Esophagus muscularis mucosa (tissue), 4 donors: ENCODE results near the gene SAMD4A. TPM values are rescaled to one million over a fixed set of nuclear protein-coding genes. Genes with fewer than 3 reads are reported as not detected.

Experiments used
- DNase-seq: peaks from one replicate; pipeline ENCODE4 v3.0.0-alpha.2; 2017; ENCODE audit errors: extremely low spot score
- H3K27ac ChIP-seq, 4 donors: fragments of 200-600 bp; sonication (generic); replicated peaks in 1 of 4; 1 replicate in 3 of 4; 2 replicates in 1 of 4; pipeline ENCODE4 v1.5.1; 2016 to 2019; ENCODE audit warnings: mild to moderate bottlenecking in 1 of 4
- H3K27me3 ChIP-seq, 4 donors: fragments of 200-600 bp; sonication (generic); one replicate each; pipeline versions ENCODE4 v1.5.1 to v1.6.0; 2016 to 2019
- H3K36me3 ChIP-seq, 4 donors: fragments of 200-600 bp; sonication (generic); one replicate each; pipeline ENCODE4 v1.5.1; 2016 to 2019
- H3K4me1 ChIP-seq, 4 donors: fragments of 200-600 bp; sonication (generic); one replicate each; pipeline ENCODE4 v1.5.1; 2016 to 2019
- H3K4me3 ChIP-seq, 4 donors: fragments of 200-600 bp; sonication (generic); 1 replicate in 2 of 4; 2 replicates in 2 of 4; pipeline ENCODE4 v1.5.1; 2016 to 2019; ENCODE audit warnings: mild to moderate bottlenecking in 4 of 4, moderate library complexity in 1 of 4
- H3K9me3 ChIP-seq, 4 donors: fragments of 200-600 bp; sonication (generic); 1 replicate in 3 of 4; 2 replicates in 1 of 4; pipeline ENCODE4 v1.5.1; 2016 to 2019
- EP300 ChIP-seq: sonication (generic); formaldehyde crosslinking; IDR thresholded peaks from one replicate; pipeline ENCODE4 v1.6.1; 2017; ENCODE audit warnings: antibody characterized with exemption
- POLR2A ChIP-seq: fragments of 450-650 bp; IDR thresholded peaks from one replicate; pipeline ENCODE4 v1.6.1; 2017; ENCODE audit warnings: antibody characterized with exemption, moderate library complexity, mild to moderate bottlenecking, low read depth
- POLR2AphosphoS5 ChIP-seq, 2 donors: sonication (generic); formaldehyde crosslinking; IDR thresholded peaks; one replicate each; pipeline ENCODE4 v1.6.1; 2017; ENCODE audit warnings: antibody characterized with exemption in 2 of 2
- WGBS: methylation state at CpG from one replicate; pipeline ENCODE4 v1.1.5; 2018; 5-methylcytosine and 5-hydroxymethylcytosine counted together
- intact Hi-C: fragments of 100-400 bp; cut with DNase I; formaldehyde crosslinking; loops from one replicate; pipeline ENCODE4 v1.15.1; 2023
- total RNA-seq, 4 donors: library from RNA; depleted of rRNA; stranded (reverse); fragments of >200 nt; gene quantifications; one replicate each; pipeline versions ENCODE4 v1.1.0 to v1.2.1, GENCODE V29; 2016
- TF ChIP-seq, protein P1 (sequence below), 3 experiments: fragments of 200-600 bp in 2 of 3; fragments of 450-650 bp in 1 of 3; sonication (generic) in 2 of 3; IDR thresholded peaks; one replicate each; pipeline ENCODE4 v1.5.1; 2017 to 2019; ENCODE audit warnings: antibody characterized with exemption in 3 of 3, mild to moderate bottlenecking in 2 of 3, moderate library complexity in 1 of 3

Gene SAMD4A
- total RNA-seq, 4 donors from 2014 or later: 76.8 to 123 (median 97.0) TPM

- 79% methylated on average over 9 of the region's 9 CpGs for WGBS
- H3K27ac ChIP-seq: peak overlapping the region in 3 of 4 donors; percentile 86 to 92 (median 91)
- H3K9me3 ChIP-seq: no peaks in the 10 kb centered on the region
- TF ChIP-seq POLR2AphosphoS5 (IDR thresholded peaks at IDR 0.05) (no peak), POLR2A (no peak), EP300 (no peak)
- TF ChIP-seq, protein P1, sequence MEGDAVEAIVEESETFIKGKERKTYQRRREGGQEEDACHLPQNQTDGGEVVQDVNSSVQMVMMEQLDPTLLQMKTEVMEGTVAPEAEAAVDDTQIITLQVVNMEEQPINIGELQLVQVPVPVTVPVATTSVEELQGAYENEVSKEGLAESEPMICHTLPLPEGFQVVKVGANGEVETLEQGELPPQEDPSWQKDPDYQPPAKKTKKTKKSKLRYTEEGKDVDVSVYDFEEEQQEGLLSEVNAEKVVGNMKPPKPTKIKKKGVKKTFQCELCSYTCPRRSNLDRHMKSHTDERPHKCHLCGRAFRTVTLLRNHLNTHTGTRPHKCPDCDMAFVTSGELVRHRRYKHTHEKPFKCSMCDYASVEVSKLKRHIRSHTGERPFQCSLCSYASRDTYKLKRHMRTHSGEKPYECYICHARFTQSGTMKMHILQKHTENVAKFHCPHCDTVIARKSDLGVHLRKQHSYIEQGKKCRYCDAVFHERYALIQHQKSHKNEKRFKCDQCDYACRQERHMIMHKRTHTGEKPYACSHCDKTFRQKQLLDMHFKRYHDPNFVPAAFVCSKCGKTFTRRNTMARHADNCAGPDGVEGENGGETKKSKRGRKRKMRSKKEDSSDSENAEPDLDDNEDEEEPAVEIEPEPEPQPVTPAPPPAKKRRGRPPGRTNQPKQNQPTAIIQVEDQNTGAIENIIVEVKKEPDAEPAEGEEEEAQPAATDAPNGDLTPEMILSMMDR (IDR thresholded peaks at IDR 0.05): no peak
- peaks cover 27 to 46% (median 40%) of the 10 kb centered on the region in 4 donors for H3K4me1 ChIP-seq
- peaks cover 16 to 74% (median 39%) of the 10 kb centered on the region in 4 donors for H3K36me3 ChIP-seq
- no peak overlapping the region for H3K4me3 ChIP-seq
- no peak for DNase-seq
- intact Hi-C loops: no loop called here
- H3K27me3 ChIP-seq: no peaks in the 10 kb centered on the region
Measured at GRCh38 chr14:54768501-54769129, 201.7 kb downstream of the SAMD4A start.

DNA sequence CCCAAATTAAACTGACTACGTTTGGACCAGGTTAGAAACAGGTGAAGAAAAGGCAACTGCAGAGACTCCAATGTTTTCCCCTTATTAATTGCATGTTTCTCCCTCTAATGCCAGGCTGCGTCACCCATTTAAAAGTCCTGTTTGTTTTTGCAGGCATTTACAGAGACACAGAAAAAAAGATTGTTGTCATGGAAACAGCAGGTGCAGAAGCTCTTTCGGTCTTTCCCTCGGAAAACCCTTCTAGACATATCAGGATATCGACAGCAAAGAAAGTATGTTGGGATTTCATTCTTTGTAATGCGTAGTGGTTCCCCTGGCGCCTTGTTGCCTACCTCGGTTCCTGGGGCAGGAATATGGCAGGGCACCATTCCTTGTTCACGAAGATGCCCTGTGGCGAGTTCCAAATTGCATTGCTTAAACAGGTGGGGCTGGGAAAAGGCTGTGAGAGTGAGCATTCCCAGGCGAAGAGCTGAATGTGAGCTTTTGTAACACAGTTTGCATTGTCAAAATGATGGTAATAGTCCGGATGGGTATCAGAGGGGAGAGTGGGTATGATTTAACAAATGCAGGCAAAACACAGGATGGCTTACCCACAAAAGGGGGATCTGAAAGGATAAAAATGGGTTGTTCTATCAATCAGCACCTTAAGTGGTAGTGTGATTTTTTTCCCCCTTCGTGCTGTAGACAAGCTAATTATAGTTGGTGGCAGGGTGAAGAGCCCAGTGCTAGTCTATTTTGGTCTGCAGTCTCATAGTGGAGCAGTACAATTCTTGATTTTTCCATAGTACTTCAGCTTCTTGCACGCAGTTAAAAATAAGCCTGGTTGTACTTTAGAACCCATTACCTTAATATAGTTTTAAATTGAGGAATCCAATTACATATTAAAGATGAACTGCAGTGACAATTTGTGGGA is 203.3 kb downstream of the SAMD4A start:
- intact Hi-C loops: no loop called here

DNA sequence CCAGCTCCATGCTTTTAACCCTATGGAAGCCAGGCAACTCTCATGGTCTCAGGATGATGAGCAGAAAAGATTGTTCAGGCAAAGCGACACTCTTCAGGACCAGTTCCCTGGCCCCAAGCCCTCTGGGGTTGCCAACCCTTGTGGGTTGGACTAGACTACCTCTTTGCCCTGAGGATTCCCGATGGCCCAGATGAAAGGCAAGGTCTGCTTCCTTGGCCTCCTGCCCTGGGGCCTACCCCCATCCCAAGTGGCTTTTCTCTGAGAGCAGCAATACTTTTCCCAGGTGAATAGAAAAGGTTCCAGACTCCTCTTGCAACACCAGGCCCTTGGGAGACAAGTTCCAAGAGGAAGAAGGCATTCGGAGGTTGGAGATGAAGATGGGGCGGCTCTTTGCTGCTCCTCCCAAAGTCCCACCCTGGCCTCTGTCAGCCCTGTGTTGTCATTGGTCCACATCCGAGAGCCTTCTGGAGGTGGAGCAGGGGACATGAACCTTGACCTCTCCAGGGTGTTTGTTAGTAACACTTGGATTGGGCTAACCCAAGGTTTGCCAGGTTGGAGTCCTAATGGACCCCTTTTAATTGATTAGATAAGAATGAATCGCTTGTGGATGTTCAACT is 204.6 kb downstream of the SAMD4A start:
- WGBS: 86% methylated on average over 6 of the region's 6 CpGs
- Histone ChIP-seq H3K4me3 (no peak overlapping the region), H3K27me3 (no peaks in the 10 kb centered on the region), H3K27ac (peak overlapping the region; percentile 86 to 92 (median 90)), H3K36me3 (peaks cover 0 to 59% (median 27%) of the 10 kb centered on the region in 4 donors), H3K9me3 (no peaks in the 10 kb centered on the region), H3K4me1 (peaks cover 45 to 66% (median 62%) of the 10 kb centered on the region in 4 donors)
- no peak for TF ChIP-seq POLR2A
- no peak for TF ChIP-seq EP300
- TF ChIP-seq, protein P1 (IDR thresholded peaks at IDR 0.05): no peak
- no peak for TF ChIP-seq POLR2AphosphoS5 (IDR thresholded peaks at IDR 0.05)
- intact Hi-C loops: loop anchor here (2.0 kb wide), 1 partner anchor 81 kb away; no protein-coding TSS in a partner anchor
- DNase-seq: no peak

More for the DNA sequence above, 203.3 kb downstream of the SAMD4A start:
- Histone ChIP-seq H3K36me3 (peaks cover under 1 to 62% (median 28%) of the 10 kb centered on the region in 4 donors), H3K9me3 (no peaks in the 10 kb centered on the region), H3K4me1 (peaks cover 36 to 53% (median 50%) of the 10 kb centered on the region in 4 donors), H3K4me3 (no peak overlapping the region), H3K27me3 (no peaks in the 10 kb centered on the region), H3K27ac (peak overlapping the region; percentile 86 to 92 (median 90))
- TF ChIP-seq POLR2AphosphoS5 (IDR thresholded peaks at IDR 0.05) (peak in 1 of 2 donors; percentile 13), POLR2A (no peak), EP300 (no peak)
- TF ChIP-seq, protein P1 (IDR thresholded peaks at IDR 0.05): no peak
- WGBS: 71% methylated on average over 14 of the region's 14 CpGs
- no peak for DNase-seq

DNA sequence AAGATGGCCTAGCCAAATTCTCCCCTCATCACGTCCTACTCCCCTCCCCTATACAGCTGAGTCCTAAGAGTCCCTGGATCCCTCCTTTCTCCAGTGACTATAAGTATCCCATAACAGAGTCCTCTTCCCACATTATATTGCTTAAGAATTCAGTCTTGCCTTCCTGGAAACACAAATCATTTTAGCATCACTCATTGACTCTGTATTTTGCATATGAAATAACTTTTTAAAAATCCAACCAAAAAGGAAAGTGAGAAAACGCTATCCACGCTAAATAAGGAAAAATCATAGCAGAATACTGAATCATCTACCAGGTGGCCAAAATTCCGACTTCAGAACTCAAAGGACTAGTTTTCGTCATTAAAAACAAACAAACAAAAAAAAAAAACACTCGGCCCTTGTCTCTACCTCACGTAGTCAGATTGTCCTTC is 205.5 kb downstream of the SAMD4A start:
- TF ChIP-seq POLR2AphosphoS5 (IDR thresholded peaks at IDR 0.05) (peak in 1 of 2 donors; percentile 34), EP300 (peak; percentile 38), POLR2A (no peak)
- H3K27ac ChIP-seq: peak overlapping the region; percentile 86 to 92 (median 90)
- no peaks in the 10 kb centered on the region for H3K9me3 ChIP-seq
- 62% methylated on average over 7 of the region's 7 CpGs for WGBS
- intact Hi-C loops: loop anchor here (2.0 kb wide), 1 partner anchor 82 kb away; no protein-coding TSS in a partner anchor
- no peak for DNase-seq
- H3K4me3 ChIP-seq: no peak overlapping the region
- peaks cover 46 to 71% (median 66%) of the 10 kb centered on the region in 4 donors for H3K4me1 ChIP-seq
- H3K36me3 ChIP-seq: peaks cover 0 to 59% (median 28%) of the 10 kb centered on the region in 4 donors
- no peaks in the 10 kb centered on the region for H3K27me3 ChIP-seq
